Fibroblast of skin of abdomen (primary cell): ENCODE results near the gene RIMBP3C.
"Not testable (repeated sequence)": the region's sequence is repeated elsewhere in the genome, so short reads cannot be mapped to it uniquely, and the experiment has no call there.

Experiments used
- DNase-seq: peaks from one replicate; pipeline ENCODE4 v3.0.0-alpha.2; 2013

The RIMBP3C gene

DNA sequence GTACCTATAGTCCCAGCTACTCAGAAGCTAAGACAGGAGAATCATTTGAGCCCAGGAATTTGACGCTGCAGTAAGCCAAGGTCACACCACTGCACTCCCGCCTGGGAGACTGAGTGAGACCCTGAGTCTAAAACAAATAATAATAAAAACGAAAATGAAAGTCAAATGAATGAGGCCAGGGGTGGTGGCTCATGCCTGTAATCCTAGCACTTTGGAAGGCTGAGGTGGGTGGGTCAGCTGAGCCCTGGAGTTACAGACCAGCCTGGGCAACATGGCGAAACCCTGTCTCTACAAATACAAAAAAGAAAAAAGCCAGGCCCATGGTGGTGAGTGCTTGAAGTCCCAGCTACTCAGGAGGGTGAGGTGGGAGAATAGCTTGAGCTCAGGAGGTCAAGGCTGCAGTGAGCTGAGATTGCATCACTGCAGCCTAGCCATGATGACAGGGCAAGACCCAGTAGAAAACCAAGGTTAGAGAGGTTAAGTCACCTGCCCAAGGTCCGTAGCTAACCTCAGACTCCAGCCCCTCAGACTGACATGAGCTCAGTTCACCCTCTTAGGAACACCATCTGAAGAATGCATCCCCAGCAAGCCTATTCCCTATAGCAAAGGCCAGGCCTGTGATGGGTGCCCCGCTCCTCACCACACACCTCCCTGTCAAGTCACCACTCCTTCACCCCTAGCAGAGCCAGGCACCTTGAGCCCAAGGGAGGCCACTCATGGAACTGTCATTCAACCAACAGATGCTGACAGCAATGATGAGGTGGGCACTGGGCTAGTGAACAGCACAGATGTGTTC lies 24.4 kb downstream of the RIMBP3C start:
- not testable (repeated sequence) for DNase-seq

DNA sequence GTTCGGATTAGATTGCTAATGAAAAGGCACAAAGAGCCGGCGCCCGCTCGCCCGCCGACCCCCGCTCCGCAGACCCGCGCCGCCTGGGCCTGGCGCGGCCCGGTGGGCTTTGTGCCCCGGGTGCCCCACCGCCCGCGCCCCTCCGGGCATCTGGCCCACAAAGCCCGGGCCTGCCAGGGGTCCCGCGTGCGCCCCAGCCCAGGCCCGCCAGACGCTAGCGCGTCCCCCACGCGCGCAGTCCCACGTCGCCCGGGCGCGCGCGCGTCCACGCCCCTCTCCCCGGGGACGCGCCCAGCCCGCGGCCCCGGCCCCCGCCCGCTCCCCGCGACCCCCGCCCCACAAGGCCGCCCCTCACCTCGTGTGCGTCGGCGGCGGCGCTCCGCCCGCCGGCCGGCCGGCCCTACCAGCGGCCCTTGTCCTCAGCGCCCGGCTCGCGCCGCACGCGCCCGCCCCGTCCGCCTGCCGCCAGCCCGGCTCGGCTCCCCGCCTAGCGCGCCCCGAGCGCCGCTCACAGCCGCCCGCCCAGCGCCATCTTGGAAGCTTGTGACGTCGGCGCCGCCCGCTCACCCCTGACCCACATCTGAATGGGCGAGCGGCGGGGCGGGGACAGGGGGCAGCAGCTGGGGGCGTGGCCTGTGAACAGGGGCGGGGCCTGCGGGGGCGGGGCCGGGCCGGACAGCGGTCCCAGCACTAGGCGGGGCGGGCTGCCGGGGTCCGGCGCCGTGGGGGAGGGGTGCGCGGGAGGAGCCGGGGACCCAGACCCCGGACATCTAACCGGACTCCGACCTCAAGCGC lies 34.1 kb downstream of the RIMBP3C start:
- not testable (repeated sequence) for DNase-seq

DNA sequence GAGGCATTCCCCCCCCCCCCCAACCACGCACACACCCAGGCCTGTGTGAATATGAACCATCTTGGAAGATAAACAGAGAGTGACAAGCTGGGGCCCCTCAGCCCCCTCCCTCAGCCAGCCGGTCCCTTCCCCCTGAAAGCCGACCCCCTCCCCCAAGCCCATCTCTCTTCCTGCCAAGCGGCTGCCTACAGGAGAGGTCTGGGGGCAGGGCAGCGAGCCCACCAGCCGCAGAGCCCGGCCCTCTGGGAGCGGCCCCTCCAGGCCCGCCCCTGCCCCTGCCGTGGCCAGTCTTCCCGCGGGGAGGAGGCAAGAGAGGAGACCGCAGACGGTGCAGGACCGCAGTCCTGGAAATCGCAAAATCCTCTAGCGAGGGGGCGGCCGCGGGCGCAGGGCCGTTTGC lies 34.7 kb downstream of the RIMBP3C start:
- not testable (repeated sequence) for DNase-seq

DNA sequence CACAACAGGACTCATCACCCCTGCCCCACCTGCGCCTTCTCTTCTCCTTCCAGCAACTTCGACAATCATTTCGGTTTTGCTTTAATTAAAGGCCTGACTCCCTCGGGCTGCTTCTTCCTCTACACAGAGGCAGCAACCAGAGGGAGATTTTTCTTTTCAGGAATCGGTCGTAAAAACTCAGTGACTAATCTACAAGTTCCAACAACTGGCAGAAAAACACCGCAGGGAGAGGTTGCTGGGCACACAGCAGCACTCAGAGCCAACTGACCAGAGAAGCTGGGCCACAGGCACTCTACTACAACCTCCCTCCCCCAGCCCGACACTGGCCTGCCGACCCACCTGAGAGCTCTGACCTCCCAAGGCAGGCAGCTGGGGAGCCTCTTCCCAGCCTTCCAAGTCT lies 36.0 kb downstream of the RIMBP3C start:
- DNase-seq, result not testable (repeated sequence)

DNA sequence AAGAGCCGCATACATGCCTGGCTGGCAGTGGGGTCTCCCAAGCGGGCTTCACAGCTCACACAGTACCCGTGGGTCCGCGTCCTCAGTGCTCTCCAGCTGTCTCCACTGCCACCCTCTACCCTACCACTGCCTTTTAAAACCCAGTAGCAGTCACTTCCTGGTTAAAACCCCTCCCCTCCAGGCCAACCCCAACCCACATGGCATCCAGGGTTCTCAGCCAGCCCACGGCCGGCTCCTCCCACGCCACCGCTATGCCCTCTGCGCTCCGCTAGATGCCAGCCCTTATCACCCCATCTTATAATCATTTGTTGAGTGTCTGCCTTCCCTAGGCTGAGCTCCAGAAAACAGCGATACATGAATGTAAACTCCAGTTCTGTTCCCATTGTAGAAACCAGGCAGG lies 37.1 kb downstream of the RIMBP3C start:
- DNase-seq, result not testable (repeated sequence)

- not testable (repeated sequence) for DNase-seq
Observed at GRCh38 chr22:21512022-21512421, 39.2 kb downstream of the RIMBP3C start.

DNA sequence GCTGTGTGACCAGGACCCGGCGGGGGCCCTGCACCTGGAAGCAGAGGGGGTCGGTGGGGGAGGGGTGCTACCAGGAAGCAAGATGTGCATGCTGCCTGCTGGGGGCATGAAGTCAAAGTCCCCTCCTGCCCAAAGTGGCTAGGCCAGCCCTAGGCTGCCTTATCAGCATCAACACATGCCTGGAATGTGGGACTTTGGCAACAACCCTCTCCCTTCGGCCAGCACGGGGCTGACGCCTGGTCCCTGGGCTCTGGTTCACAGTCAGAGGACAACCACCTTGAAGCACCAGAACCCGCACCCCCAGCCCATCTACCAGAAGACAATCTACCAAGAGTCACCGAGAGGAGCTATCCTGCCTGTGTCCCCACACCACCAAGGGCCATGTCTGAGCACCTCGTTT lies 40.9 kb downstream of the RIMBP3C start:
- not testable (repeated sequence) for DNase-seq

DNA sequence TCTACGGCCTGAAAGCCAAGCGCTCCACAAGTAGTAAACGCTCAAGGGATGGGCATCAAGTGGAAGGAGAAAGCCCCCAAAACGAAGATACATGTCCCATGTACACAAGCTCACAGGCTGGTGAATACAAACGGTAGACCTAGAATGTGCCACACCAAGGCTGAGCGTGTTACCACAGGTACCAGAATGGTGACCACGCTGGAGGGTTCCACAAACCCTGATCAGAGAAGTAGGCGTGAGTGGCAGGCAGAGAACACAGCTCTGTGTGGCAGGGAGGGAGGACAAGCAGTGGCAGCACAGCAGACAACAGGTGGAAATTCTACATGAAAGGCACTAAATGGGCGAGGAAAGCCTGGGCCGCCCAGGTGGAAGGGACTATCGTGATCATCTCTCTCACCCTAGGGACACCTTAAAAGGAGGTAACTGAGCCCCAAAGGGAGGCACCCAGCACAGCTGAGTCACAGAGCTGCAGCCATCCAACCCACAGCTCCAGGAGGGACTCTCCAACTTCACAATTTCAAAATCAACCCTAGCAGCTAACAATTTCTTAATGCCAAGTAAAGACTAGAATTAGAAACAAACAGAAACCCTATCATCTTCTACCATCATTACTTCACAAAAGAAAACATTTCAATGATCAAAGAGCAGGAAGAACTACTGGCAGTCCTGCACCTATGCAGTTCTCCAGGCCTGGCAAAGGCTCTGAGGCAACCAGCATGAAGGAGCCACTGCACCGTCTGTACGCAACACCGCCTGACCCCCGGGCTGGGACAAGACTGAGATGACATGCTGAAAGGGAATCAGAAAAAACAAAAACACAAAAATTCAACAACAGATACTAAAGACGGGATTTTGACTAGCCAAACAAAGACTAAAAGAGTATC lies 51.4 kb downstream of the RIMBP3C start:
- DNase-seq, result not testable (repeated sequence)

DNA sequence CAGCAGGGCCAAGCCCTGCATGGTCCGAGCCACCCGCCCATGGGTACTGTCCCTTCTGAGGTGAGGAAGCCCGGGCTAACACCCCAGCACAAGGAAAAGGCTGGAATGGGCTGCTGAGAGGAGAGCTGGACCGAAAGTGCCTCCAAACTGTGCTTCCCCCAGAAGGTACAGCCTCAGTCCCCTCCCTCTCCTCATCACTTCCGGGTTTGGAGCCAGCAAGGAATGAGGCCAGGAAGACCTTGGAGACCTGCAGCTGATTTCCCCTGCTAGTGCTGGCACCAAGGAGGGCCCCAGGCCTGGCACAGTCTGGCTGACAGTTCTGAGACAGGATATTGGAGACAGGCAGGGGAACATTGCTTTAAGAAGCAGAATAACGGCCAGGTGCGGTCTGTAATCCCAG lies 52.8 kb downstream of the RIMBP3C start:
- not testable (repeated sequence) for DNase-seq

- DNase-seq, result not testable (repeated sequence)
Observed at GRCh38 chr22:21497984-21498383, 53.3 kb downstream of the RIMBP3C start.
